Astrocyte of the hippocampus (primary cell): ENCODE measurements around the gene PSME3IP1.
"Not testable (repeated sequence)": the region's sequence is repeated elsewhere in the genome, so short reads cannot be mapped to it uniquely, and the experiment has no call there.

Experiments
- DNase-seq: peaks from one replicate; pipeline ENCODE4 v3.0.0; 2011; ENCODE audit warnings: low read depth, low spot score

PSME3IP1 gene

DNA sequence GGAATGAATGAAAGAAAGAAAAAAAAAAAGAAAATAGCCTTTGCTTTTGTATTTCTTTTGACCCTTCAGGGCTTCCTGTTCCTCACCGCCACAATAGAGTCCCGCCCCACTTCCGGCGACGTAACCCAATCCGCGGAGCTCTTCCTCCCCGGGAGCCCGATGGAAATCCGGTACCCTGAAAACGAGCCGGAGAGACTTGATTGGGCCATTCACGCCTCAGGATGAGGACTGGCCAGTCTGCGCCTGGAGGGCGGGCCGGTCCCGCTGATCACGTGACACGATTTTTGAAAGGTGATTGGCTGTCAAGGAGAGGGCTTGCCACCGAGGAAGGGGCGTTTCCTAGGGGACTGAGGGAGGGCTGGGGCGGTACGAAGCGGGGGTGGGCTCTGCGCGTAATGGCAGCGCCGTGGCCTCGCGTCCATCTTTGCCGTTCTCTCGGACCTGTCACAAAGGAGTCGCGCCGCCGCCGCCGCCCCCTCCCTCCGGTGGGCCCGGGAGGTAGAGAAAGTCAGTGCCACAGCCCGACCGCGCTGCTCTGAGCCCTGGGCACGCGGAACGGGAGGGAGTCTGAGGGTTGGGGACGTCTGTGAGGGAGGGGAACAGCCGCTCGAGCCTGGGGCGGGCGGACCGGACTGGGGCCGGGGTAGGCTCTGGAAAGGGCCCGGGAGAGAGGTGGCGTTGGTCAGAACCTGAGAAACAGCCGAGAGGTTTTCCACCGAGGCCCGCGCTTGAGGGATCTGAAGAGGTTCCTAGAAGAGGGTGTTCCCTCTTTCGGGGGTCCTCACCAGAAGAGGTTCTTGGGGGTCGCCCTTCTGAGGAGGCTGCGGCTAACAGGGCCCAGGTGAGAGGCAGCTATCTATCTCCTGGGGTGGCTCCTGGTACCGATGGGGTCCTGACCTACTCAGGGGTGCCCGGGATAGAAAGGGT, at the start of gene PSME3IP1, which contains the start of gene RSPRY1:
TSS of gene PSME3IP1 (minus strand) at position 95 of the 927 bp plus-strand sequence. CDS start 12,185 bp downstream, outside the sequence.
TSS of gene RSPRY1 (plus strand) at position 385 of the 927 bp plus-strand sequence. CDS start 18,330 bp downstream, outside the sequence.
- peak; percentile 100 for DNase-seq

DNA sequence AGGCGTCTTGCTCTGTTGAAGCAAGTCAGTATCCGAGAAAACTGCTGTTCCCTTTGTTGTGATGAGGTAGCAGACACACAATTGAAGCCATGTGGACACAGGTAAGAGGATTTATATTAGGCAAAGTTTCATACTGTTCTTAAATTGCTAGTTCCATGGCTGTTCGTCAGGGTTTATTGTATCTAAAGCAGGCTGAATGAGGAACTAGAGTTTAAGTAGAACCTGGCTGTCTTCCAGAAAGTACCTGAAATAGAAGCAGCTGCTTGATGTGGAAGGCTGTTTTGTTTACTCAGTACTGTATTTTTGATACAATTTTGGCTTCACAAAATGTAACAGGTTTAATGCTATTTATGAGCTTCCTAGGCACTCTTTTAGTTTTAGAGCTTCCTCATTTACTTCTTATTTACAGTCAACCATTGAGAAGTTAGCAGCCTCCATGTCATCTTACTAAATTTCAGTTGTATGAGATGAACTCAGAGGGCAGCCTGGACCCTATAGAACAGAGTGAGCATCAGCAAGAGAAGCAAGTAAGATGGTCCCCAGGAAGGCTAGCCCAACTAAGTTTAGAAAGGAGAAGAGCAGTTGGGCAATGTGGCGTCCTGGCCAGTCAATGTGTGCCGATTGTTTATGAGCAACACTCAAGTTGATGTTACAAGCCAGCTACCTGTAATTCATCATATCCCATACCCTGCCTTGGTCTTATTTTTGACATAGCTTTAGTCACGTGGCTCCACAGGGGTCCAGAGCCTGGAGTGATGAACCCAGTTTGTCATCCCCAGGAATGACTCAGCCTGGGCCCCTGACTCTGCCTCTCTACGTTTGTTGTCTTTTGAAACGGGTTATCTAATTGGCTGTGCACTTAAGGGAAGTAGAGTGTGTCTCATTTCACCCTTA, 49.5 kb upstream of the PSME3IP1 start:
- DNase-seq = peak; percentile 48

- DNase-seq = no peak
Observed at GRCh38 chr16:57234707-57235092, 48.9 kb upstream of the PSME3IP1 start.

- DNase-seq = no peak
Observed at GRCh38 chr16:57233944-57234706, 48.3 kb upstream of the PSME3IP1 start.

DNA sequence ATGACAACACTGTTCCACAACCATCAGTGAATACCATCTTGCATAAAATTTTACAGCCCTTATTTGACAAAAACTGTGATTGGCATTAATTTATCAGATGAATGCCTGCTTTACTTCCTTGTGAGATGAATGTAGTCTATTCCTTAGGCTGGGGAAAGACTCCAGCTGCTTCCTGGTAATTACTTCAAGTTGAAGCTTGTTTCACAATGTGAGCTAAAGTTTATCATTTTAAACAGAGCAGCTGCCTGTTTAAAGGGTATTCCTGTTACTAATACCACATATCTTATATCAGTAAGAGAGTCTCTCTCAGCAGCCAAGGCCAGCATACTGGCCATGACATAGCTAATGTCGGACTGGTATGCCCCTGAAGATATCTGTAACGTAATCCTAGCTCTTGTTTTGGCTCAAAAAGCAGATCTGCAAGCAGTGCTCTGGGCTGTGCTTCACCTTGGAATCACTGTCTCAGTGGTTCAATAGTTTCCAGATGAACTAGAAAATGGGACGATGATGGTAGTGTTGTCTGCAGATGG, 46.0 kb upstream of the PSME3IP1 start:
- no peak for DNase-seq

DNA sequence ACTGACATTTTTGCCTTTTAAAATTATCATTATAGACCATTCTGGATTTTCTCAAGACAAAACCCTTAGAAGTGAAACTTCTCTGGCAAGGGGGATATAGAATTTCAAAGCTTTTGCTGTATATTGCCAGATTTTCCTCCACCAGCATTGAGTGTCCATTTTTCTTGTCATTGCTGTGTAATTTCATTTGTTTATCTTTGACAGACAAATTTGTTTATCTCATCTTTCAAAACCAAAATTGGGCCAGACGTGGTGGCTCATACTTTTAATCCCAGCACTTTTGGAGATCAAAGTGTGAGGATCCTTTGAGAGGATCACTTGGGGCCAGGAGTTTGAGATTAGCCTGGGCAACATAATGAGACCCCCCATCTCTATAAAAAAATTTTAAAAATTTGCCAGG, 43.2 kb upstream of the PSME3IP1 start:
- DNase-seq = no peak

- no peak for DNase-seq
Observed at GRCh38 chr16:57226701-57227621, 41.1 kb upstream of the PSME3IP1 start.

DNA sequence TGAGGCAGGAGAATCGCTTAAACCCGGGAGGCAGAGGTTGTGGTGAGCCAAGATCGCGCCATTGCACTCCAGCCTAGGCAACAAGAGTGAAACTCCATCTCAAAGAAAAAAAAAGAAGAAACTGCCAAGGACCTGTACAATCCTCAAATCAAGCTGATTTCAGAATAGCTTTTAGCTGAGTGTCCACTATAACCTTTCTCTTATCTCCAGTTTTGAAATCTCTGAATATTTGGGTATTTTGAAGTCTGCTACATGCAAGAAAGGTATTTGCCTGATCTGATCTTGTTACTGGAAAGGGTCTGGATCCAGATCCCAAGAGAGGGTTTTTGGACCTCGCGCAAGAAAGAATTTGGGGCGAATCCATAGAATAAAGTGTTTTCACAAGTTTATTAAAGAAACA, 40.1 kb upstream of the PSME3IP1 start:
- no peak for DNase-seq

- DNase-seq = peak; percentile 49
Observed at GRCh38 chr16:57224651-57225335, 39.0 kb upstream of the PSME3IP1 start.

- no peak for DNase-seq
Observed at GRCh38 chr16:57223057-57223456, 37.2 kb upstream of the PSME3IP1 start.

- no peak for DNase-seq
Observed at GRCh38 chr16:57216968-57217367, 31.1 kb upstream of the PSME3IP1 start.

- no peak for DNase-seq
Observed at GRCh38 chr16:57213462-57213861, 27.6 kb upstream of the PSME3IP1 start.

DNA sequence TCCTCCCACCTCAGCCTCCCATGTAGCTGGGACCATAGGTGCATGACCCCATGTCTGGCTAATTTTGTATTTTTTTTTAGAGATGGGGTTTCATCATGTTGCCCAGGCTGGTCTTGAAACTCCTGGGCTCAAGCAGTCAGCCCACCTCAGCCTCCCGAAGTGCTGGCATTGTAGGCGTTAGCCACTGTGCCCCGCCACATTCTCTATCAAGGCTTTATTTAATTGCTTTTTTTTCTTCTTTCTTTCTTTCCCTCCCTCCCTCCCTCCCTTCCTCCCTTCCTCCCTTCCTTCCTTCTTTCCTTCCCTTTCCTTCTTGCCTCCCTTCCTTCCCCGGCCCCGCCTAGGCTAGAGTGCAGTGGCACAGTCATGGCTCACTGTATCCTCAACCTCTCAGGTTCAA, 23.9 kb upstream of the PSME3IP1 start:
- no peak for DNase-seq

- no peak for DNase-seq
Observed at GRCh38 chr16:57208926-57209325, 23.1 kb upstream of the PSME3IP1 start.

GRCh38 chr16:57204675-57205074, 18.8 kb upstream of the PSME3IP1 start:
- no peak for DNase-seq

DNA sequence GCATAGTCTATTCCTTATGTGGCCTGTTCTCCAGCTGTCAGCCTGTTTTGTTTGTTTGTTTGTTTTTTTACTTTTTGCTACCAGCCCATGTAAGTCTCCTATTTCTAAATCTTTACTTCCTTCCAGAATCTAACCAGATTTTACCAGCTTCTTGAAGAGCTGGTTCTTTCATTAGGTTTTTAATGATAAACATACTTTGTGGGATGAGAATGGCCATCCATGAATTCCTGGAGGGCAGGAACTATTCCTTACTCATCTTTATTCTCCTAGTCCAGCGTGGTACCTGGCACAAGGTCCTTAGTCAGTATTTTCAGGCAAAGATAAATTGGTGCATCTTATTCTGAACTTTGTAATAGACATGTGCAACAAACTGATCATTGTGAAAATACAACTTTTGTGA, 17.6 kb upstream of the PSME3IP1 start:
- no peak for DNase-seq

GRCh38 chr16:57202095-57202886, 16.5 kb upstream of the PSME3IP1 start:
- no peak for DNase-seq

- not testable (repeated sequence) for DNase-seq
Observed at GRCh38 chr16:57200926-57201325, 15.1 kb upstream of the PSME3IP1 start.

GRCh38 chr16:57200321-57200720, 14.5 kb upstream of the PSME3IP1 start:
- not testable (repeated sequence) for DNase-seq
